MM.1S (cell line): Measurements from ENCODE around the gene DMXL2.
"Not testable (repeated sequence)": the region's sequence is repeated elsewhere in the genome, so short reads cannot be mapped to it uniquely, and the experiment has no call there.

Source experiments
- CTCF ChIP-seq: fragments of 300-600 bp; sonication (generic); IDR thresholded peaks from 2 replicates; pipeline ENCODE4 v1.5.1; 2016; ENCODE audit warnings: antibody characterized with exemption, low read length, mixed read lengths
- EZH2 ChIP-seq: fragments of 300-600 bp; sonication (generic); optimal IDR thresholded peaks from 2 replicates; pipeline ENCODE3; 2017; ENCODE audit warnings: low read depth, mild to moderate bottlenecking, antibody characterized with exemption, low read length, mixed read lengths

GRCh38 chr15:51573352-51573751 is 49.2 kb downstream of the DMXL2 start:
- TF ChIP-seq EZH2, CTCF: not testable (repeated sequence)
